Mesendoderm (in vitro differentiated cells): ENCODE data around the gene LSM12.

Experiments
- DNase-seq: peaks from one replicate; pipeline ENCODE4 v3.0.0; 2013
- H2AK5ac ChIP-seq: 2 replicates; pipeline ENCODE4 v1.6.1; 2013; ENCODE audit warnings: low read length, inconsistent platforms
- H2BK120ac ChIP-seq: 2 replicates; pipeline ENCODE4 v1.6.1; 2013; ENCODE audit warnings: low read depth, mild to moderate bottlenecking, low read length, moderate library complexity, mixed read lengths
- H2BK15ac ChIP-seq: replicated peaks from 2 replicates; pipeline ENCODE4 v1.6.1; 2013; ENCODE audit warnings: low read depth, mild to moderate bottlenecking, moderate library complexity
- H2BK5ac ChIP-seq: 2 replicates; pipeline ENCODE4 v1.6.1; 2013; ENCODE audit warnings: low read length, inconsistent platforms
- H3K18ac ChIP-seq: 2 replicates; pipeline ENCODE4 v1.6.1; 2013; ENCODE audit warnings: mild to moderate bottlenecking, low read length, mixed read lengths
- H3K23ac ChIP-seq: one replicate; pipeline ENCODE4 v1.6.1; 2013; ENCODE audit warnings: low read length
- H3K27ac ChIP-seq: 2 replicates; pipeline ENCODE4 v1.5.1; 2013; ENCODE audit warnings: low read depth, mild to moderate bottlenecking, inconsistent platforms, low read length, moderate library complexity
- H3K27me3 ChIP-seq: 2 replicates; pipeline ENCODE4 v1.6.1; 2013; ENCODE audit warnings: low read length, control low read depth, mild to moderate bottlenecking, inconsistent platforms; ENCODE audit not compliant: insufficient read depth, poor library complexity
- H3K36me3 ChIP-seq: 2 replicates; pipeline ENCODE4 v1.6.1; 2013; ENCODE audit warnings: low read length, inconsistent platforms; ENCODE audit not compliant: control insufficient read depth, insufficient read depth
- H3K4ac ChIP-seq: one replicate; pipeline ENCODE4 v1.6.1; 2013; ENCODE audit warnings: low read depth, mild to moderate bottlenecking, low read length, moderate library complexity
- H3K4me1 ChIP-seq: 2 replicates; pipeline ENCODE4 v1.6.1; 2013; ENCODE audit warnings: low read depth, low read length, inconsistent platforms; ENCODE audit not compliant: control insufficient read depth
- H3K4me2 ChIP-seq: 2 replicates; pipeline ENCODE4 v1.6.1; 2013; ENCODE audit warnings: low read length
- H3K4me3 ChIP-seq: 2 replicates; pipeline ENCODE4 v1.5.1; 2013; ENCODE audit warnings: mild to moderate bottlenecking, low read length
- H3K56ac ChIP-seq: one replicate; pipeline ENCODE4 v1.6.1; 2013; ENCODE audit warnings: low read length
- H3K79me1 ChIP-seq: 2 replicates; pipeline ENCODE4 v1.6.1; 2013; ENCODE audit warnings: low read length, inconsistent platforms
- H3K79me2 ChIP-seq: 2 replicates; pipeline ENCODE4 v1.6.1; 2013; ENCODE audit warnings: mild to moderate bottlenecking, low read length; ENCODE audit not compliant: control insufficient read depth, insufficient read depth
- H3K9ac ChIP-seq: 2 replicates; pipeline ENCODE4 v1.6.1; 2013; ENCODE audit warnings: low read length, inconsistent platforms
- H4K5ac ChIP-seq: one replicate; pipeline ENCODE4 v1.6.1; 2013; ENCODE audit warnings: low read length
- H4K8ac ChIP-seq: one replicate; pipeline ENCODE4 v1.6.1; 2013; ENCODE audit warnings: low read depth, mild to moderate bottlenecking, control low read depth, low read length, moderate library complexity
- WGBS: extraction: QIAGEN DNeasy Blood & Tissue Kit; methylation state at CpG from one replicate; pipeline ENCODE4 v1.1.7; 2013; ENCODE audit warnings: low lambda C conversion rate, missing lambda C conversion rate; ENCODE audit not compliant: insufficient coverage; ENCODE audit errors: extremely low coverage; 5-methylcytosine and 5-hydroxymethylcytosine counted together

LSM12 gene

DNA sequence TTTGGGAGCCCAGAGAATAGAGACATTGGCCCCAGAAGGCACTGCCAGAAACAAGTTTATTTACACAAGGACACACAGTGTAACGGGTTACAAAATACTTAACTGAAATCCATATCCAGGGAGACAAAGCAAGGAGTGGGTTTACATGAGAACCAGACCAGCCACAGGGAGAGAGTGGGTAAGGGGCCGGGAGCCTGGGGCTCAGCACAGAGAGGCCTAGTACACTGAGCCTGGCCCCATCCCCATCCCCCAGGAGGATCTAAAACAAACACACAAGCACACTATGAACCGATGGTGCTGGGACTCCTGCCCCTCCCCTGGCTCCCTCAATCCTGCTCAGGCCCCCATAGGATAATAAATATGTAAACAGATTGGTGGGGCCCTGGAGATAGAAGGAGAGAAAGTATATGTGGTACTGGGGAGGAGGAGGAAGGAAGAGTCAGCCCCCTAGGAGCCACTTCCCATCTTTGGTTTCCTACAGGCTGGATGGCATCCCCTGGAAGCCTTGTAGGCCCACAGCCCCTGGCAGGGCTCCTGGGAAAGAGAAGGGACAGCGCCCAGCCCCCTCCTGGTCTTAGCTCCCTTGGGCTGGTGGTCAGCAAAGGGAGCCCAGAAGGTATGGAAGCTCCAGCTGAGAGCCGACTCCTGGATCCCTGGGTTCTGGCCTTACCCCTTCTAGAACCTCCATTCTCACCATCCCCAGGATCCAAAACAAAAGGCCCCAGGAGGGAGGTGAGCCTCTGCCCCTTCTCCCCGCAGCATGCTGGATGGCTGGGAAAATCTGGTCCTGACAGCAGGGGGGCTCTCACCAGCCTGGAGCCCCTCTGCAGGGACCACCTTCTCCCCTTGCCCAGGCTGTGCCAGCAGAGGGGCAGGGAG is 10.5 kb upstream of the LSM12 start:
- Histone ChIP-seq H3K4me1 (no peaks in the 10 kb centered on the region), H3K4me3 (no peak overlapping the region), H3K27me3 (no peaks in the 10 kb centered on the region), H2BK15ac (no peak overlapping the region), H3K18ac (no peak overlapping the region), H3K79me1 (peaks cover 2% of the 10 kb centered on the region), H4K5ac (no peak overlapping the region), H3K79me2 (peaks cover 4% of the 10 kb centered on the region), H3K4ac (no peak overlapping the region), H3K9ac (no peak overlapping the region), H2AK5ac (no peak overlapping the region), H2BK5ac (no peak overlapping the region), H4K8ac (no peak overlapping the region), H3K23ac (no peak overlapping the region), H3K4me2 (no peak overlapping the region), H3K56ac (no peak overlapping the region), H3K36me3 (peaks cover 5% of the 10 kb centered on the region), H2BK120ac (no peak overlapping the region), H3K27ac (no peak overlapping the region)
- WGBS = no CpG with 5 or more reads among the region's 6 CpGs
- no peak for DNase-seq

DNA sequence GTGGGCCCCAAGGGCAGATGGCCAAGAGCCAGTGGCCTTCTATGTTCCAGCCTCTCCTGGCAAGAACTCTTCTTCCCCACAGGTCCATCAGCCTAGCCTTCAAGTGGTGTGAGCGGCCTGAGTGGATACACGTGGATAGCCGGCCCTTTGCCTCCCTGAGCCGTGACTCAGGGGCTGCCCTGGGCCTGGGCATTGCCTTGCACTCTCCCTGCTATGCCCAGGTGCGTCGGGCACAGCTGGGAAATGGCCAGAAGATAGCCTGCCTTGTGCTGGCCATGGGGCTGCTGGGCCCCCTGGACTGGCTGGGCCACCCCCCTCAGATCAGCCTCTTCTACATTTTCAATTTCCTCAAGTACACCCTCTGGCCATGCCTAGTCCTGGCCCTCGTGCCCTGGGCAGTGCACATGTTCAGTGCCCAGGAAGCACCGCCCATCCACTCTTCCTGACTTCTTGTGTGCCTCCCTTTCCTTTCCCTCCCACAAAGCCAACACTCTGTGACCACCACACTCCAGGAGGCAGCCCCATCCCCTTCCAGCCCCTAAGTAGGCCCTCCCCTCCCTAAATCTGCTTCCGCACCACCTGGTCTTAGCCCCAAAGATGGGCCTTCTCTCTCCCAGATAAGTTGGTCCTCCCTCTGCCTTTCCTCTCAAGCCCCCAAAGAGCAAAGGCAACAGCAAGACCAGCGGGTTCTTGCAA is 9.3 kb upstream of the LSM12 start:
- H3K27ac ChIP-seq = no peak overlapping the region
- no peak overlapping the region for H4K5ac ChIP-seq
- no peak overlapping the region for H3K23ac ChIP-seq
- peaks cover 8% of the 10 kb centered on the region for H3K79me2 ChIP-seq
- H2BK5ac ChIP-seq = no peak overlapping the region
- no peak overlapping the region for H2BK120ac ChIP-seq
- no peak overlapping the region for H3K4ac ChIP-seq
- H3K36me3 ChIP-seq = peaks cover 5% of the 10 kb centered on the region
- no peak for DNase-seq
- no peak overlapping the region for H3K4me3 ChIP-seq
- H3K4me2 ChIP-seq = no peak overlapping the region
- H3K56ac ChIP-seq = no peak overlapping the region
- peaks cover 2% of the 10 kb centered on the region for H3K4me1 ChIP-seq
- H3K27me3 ChIP-seq = no peaks in the 10 kb centered on the region
- H3K18ac ChIP-seq = no peak overlapping the region
- peaks cover 2% of the 10 kb centered on the region for H3K79me1 ChIP-seq
- WGBS = no CpG with 5 or more reads among the region's 10 CpGs
- H4K8ac ChIP-seq = no peak overlapping the region
- no peak overlapping the region for H2BK15ac ChIP-seq
- no peak overlapping the region for H3K9ac ChIP-seq
- no peak overlapping the region for H2AK5ac ChIP-seq

GRCh38 chr17:44074911-44075285 is 8.4 kb upstream of the LSM12 start:
- Histone ChIP-seq H3K4ac (no peak overlapping the region), H3K18ac (no peak overlapping the region), H2BK5ac (no peak overlapping the region), H3K4me2 (no peak overlapping the region), H3K27ac (no peak overlapping the region), H2BK15ac (no peak overlapping the region), H3K9ac (no peak overlapping the region), H3K4me1 (peaks cover 2% of the 10 kb centered on the region), H3K4me3 (no peak overlapping the region), H4K5ac (no peak overlapping the region), H2BK120ac (no peak overlapping the region), H3K79me2 (peaks cover 8% of the 10 kb centered on the region), H3K56ac (no peak overlapping the region), H3K23ac (no peak overlapping the region), H3K27me3 (no peaks in the 10 kb centered on the region), H3K36me3 (peaks cover 5% of the 10 kb centered on the region), H4K8ac (no peak overlapping the region), H2AK5ac (no peak overlapping the region), H3K79me1 (peaks cover 2% of the 10 kb centered on the region)
- no CpG with 5 or more reads among the region's 9 CpGs for WGBS
- DNase-seq = no peak

DNA sequence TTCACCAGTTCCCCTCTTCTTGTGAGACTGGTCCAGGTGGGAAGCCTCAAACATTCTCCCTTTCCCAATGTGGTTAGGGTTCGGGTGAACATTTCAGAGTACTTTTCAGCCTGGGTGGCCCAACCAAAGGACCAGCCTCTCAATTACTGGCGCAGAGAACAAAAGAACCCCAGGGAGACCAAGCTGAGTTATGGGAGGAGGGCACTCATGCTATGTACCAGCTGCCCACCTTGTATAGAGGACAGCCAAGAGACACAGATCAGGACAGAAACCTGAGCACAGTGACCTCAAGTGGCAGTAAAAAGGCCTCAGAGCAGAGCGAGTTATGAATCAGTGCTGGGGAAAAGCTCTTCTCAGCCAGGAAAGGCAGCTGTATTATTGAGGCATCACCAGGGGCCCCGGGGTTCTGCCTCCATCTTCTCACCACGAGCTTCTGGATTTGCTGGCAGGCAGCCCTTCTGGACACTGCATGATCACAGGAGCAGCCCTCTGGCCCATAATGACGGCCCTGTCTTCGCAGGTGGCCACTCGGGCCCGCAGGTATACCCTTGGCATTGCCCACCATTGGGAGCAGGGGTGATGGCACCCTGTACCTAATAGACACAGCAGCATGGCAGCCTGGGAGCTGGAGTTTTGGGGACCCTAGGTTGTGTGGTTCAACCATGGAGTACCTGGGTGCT is 7.9 kb upstream of the LSM12 start:
- H3K18ac ChIP-seq = no peak overlapping the region
- H3K79me1 ChIP-seq = peaks cover 2% of the 10 kb centered on the region
- WGBS = no CpG with 5 or more reads among the region's 9 CpGs
- no peak overlapping the region for H3K27ac ChIP-seq
- H4K8ac ChIP-seq = no peak overlapping the region
- H2BK5ac ChIP-seq = no peak overlapping the region
- no peak overlapping the region for H4K5ac ChIP-seq
- no peak overlapping the region for H3K56ac ChIP-seq
- no peak overlapping the region for H3K4me3 ChIP-seq
- peaks cover 5% of the 10 kb centered on the region for H3K36me3 ChIP-seq
- H2AK5ac ChIP-seq = no peak overlapping the region
- H3K9ac ChIP-seq = no peak overlapping the region
- no peak overlapping the region for H2BK15ac ChIP-seq
- no peaks in the 10 kb centered on the region for H3K27me3 ChIP-seq
- no peak overlapping the region for H3K23ac ChIP-seq
- H2BK120ac ChIP-seq = no peak overlapping the region
- no peak overlapping the region for H3K4me2 ChIP-seq
- no peak for DNase-seq
- peaks cover 8% of the 10 kb centered on the region for H3K79me2 ChIP-seq
- peaks cover 2% of the 10 kb centered on the region for H3K4me1 ChIP-seq
- no peak overlapping the region for H3K4ac ChIP-seq

GRCh38 chr17:44071772-44072171 is 5.3 kb upstream of the LSM12 start:
- peaks cover 2% of the 10 kb centered on the region for H3K4me1 ChIP-seq
- H3K79me1 ChIP-seq = peaks cover 2% of the 10 kb centered on the region
- H3K79me2 ChIP-seq = peaks cover 8% of the 10 kb centered on the region
- peak; percentile 64 for DNase-seq
- no CpG with 5 or more reads among the region's 2 CpGs for WGBS
- H4K5ac ChIP-seq = no peak overlapping the region
- H3K9ac ChIP-seq = peak overlapping the region; percentile 66
- H2BK120ac ChIP-seq = no peak overlapping the region
- no peak overlapping the region for H2AK5ac ChIP-seq
- no peak overlapping the region for H2BK5ac ChIP-seq
- H3K4ac ChIP-seq = no peak overlapping the region
- H3K18ac ChIP-seq = no peak overlapping the region
- H3K23ac ChIP-seq = no peak overlapping the region
- no peak overlapping the region for H2BK15ac ChIP-seq
- peak overlapping the region; percentile 83 for H3K56ac ChIP-seq
- no peak overlapping the region for H3K27ac ChIP-seq
- no peak overlapping the region for H4K8ac ChIP-seq
- H3K36me3 ChIP-seq = peaks cover 3% of the 10 kb centered on the region
- no peak overlapping the region for H3K4me3 ChIP-seq
- H3K4me2 ChIP-seq = peak overlapping the region; percentile 44
- H3K27me3 ChIP-seq = no peaks in the 10 kb centered on the region
